GM19463 (cell line): ENCODE measurements around the gene FKBP4.
A peak's percentile ranks its signal among the peaks of the same experiment; 100 is the strongest.
"Not testable (repeated sequence)": the region's sequence is repeated elsewhere in the genome, so short reads cannot be mapped to it uniquely, and the experiment has no call there.

Source experiments
- ATAC-seq: cut with Tn5 transposase; IDR thresholded peaks from one replicate; pipeline ENCODE4 v1.9.1; 2021; ENCODE audit warnings: mild to moderate bottlenecking, moderate library complexity; ENCODE audit not compliant: unreplicated experiment

FKBP4 gene

DNA sequence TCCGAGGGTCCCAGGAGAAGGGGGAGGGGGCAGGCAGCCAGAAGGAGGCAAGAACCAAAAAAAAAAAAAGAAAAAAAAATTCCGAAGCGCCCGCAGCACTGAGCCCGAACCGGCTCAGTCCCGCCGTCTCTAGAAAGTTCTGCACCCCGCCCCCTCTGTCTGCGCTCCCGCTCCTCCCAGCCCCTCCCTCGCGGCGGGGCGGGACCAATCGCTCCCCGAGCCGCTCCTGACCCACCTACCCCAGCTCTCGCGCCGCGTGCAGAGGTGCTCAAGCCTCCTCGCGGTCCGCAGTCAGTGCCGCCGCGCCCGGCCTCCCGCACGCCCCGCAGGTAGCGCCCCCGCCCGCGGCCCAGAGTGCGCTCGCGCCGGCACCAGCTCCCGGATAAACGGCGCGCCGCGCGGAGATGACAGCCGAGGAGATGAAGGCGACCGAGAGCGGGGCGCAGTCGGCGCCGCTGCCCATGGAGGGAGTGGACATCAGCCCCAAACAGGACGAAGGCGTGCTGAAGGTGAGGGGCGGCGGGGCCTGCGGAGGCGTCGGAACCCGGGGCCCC lies at the start of gene FKBP4:
FKBP4 (plus strand) TSS at position 235 of the 554 bp plus-strand sequence; CDS start at position 405, 170 bp downstream.
- peak; percentile 85 for ATAC-seq

DNA sequence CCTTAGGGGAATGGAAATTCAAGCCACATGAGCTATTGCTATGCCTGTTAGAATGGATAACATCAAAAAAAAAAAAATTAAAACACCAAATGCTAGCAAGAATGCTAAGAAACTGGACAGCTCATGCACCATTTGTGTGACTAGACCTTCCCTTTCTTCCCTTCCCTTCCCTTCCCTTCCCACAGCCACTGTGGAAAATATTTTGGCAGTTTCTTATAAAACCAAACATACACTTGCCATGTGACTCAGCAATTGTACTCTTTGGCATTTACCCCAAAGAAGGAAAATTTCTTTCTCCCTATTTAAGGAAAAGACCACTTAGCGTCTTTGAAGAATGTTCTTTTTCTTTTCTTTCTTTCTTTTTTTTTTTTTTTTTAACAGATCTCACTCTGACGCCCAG lies 49.1 kb upstream of the FKBP4 start:
- no peak for ATAC-seq

DNA sequence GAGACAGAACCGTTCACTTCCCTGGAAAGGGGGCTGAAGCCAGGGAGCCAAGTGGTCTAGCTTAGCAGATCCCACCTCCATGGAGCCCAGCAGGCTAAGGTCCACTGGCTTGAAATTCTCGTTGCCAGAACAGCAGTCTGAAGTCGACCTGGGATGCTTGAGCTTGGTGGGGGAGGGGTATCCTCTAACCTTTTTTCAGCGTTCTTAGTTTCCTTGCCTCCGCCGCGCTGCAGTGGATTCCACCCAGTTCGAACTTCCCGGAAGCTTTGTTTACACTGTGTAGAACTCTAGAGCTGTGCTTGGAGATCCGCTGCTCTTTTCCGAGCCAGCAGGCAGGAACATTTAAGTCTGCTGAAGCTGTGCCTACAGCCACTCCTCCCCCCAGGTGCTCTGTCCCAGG lies 45.2 kb upstream of the FKBP4 start:
- no peak for ATAC-seq

- ATAC-seq: no peak
Measured at GRCh38 chr12:2750185-2750584, 44.6 kb upstream of the FKBP4 start.

- no peak for ATAC-seq
Measured at GRCh38 chr12:2751230-2751629, 43.5 kb upstream of the FKBP4 start.

- ATAC-seq: no peak
Measured at GRCh38 chr12:2751686-2752085, 43.1 kb upstream of the FKBP4 start.

- ATAC-seq: no peak
Measured at GRCh38 chr12:2752676-2753371, 41.9 kb upstream of the FKBP4 start.

DNA sequence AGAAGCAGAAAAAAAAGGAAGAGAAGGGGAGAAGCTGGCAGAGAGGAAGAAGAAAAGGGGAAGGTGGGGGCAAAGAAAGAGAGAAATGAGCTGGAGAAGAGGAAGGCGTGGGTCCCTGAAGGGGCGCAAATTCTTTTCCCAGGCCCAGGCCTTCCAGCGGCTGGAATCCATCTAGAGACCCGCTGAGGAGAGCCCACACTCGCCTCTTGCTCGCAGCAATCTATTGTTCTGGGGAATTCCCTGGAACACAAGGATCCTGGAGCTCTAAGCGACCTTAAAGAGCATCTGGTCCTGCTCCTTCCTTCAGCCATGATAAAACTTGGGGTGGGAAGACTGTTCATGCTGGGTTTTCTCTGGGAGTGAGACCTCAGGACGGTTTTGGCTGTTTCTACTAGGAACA lies 41.2 kb upstream of the FKBP4 start:
- no peak for ATAC-seq

- ATAC-seq: no peak
Measured at GRCh38 chr12:2754208-2754607, 40.6 kb upstream of the FKBP4 start.

DNA sequence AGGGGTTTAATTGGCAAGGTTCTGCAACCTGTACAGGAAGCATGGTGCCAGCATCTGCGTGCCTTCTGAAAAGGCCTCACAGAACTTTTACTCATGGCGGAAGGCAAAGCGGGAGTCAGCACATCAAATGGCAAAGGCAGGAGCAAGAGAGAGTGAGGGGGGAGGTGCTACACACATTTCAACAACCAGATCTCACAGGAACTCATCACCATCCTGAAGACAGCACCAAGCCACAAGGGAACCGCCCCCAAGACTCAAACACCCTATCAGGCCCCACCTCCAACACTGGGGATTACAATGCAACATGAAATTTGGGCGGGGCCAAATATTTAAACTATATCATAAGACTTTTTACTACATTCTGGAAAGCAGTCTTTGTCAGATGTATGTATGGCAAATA lies 38.0 kb upstream of the FKBP4 start:
- no peak for ATAC-seq

- ATAC-seq: no peak
Measured at GRCh38 chr12:2759733-2760132, 35.0 kb upstream of the FKBP4 start.

GRCh38 chr12:2764398-2764797 lies 30.4 kb upstream of the FKBP4 start:
- ATAC-seq: no peak

- ATAC-seq: no peak
Measured at GRCh38 chr12:2765052-2765451, 29.7 kb upstream of the FKBP4 start.

GRCh38 chr12:2765608-2766007 lies 29.2 kb upstream of the FKBP4 start:
- no peak for ATAC-seq

DNA sequence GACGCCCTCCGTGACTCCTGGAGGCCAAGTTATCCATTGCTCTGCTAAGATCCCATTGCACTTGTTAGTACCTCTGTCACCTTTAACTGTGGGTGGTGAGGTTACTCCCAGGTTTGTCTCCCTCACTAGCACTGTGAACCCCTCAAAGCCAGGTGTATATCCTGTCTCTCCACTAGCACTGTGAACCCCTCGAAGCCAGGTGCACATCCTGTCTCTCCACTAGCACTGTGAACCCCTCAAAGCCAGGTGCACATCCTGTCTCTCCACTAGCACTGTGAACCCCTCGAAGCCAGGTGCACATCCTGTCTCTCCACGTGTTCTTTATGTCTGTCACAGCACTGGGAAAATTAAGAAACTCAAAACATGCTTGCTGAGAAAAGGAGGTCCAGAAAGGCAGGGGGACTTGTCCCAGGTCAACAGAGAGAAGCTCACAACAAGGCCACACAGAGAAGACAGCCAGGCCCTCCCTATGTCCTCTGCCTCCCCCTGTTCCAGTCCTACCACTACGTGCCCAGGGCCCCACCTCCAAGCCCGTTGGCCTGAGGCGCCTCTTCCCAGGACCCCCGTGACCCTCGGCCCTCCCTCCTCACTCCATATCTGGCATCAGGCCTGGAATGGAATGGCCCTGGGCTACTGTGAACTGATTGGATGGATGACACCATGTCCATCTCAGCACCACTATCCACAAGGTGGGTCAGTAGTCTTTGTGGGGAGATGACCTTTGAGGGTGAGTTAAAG lies 26.4 kb upstream of the FKBP4 start:
- no peak for ATAC-seq

DNA sequence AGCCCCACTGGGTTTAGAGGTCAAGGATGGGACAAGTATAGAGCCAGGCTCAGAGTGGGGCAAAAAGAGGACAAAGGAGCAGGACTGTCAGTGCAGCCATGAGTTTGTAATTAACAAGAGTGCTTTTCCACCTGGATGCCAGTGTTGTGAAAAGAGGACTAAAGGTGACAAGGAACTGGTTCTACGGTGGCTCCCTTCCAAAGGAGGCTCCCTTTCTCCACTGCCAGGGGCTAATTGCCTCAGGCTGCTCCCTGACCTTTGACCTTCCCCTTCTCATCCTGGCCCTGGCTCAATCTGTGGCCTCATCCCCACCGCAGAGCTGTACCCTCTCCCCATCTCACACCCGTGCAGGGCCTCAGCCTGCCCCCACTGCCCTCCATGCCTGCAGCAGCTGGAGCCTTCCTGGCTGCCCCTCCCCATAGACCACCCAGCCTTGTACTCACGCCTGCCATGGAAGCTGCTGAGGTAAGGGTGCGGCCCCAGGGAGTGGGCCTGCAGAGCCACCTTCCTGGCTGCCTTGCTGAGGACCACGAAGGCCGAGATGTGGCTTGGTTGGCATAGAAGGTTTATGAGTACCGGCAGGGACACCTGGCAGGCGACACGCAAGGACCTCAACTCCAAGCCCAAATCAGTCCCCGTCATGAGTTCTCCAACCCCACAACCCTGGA lies 24.8 kb upstream of the FKBP4 start:
- ATAC-seq: no peak

GRCh38 chr12:2770544-2770943 lies 24.2 kb upstream of the FKBP4 start:
- not testable (repeated sequence) for ATAC-seq

GRCh38 chr12:2772370-2772769 lies 22.4 kb upstream of the FKBP4 start:
- ATAC-seq: no peak

GRCh38 chr12:2773199-2773875 lies 21.4 kb upstream of the FKBP4 start:
- no peak for ATAC-seq

DNA sequence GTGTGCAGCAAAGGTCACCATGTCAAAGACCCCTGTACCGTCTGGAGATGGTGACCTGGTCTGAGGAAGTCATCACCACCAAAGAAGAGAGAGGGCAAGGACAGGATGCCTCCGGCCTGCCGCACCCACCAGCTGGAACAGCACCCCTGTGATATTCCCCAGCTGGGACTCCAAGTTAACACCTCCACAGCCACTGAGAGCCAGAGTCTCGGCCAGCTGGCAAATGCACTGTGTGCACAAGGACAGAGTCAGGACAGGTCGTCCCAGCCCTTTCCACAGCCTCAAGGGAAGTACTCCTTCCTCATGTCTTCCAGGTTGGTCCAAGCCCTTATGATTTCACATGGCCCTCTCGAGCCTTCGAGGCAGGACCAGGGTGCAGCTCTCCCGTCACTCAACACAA lies 19.3 kb upstream of the FKBP4 start:
- ATAC-seq: no peak

DNA sequence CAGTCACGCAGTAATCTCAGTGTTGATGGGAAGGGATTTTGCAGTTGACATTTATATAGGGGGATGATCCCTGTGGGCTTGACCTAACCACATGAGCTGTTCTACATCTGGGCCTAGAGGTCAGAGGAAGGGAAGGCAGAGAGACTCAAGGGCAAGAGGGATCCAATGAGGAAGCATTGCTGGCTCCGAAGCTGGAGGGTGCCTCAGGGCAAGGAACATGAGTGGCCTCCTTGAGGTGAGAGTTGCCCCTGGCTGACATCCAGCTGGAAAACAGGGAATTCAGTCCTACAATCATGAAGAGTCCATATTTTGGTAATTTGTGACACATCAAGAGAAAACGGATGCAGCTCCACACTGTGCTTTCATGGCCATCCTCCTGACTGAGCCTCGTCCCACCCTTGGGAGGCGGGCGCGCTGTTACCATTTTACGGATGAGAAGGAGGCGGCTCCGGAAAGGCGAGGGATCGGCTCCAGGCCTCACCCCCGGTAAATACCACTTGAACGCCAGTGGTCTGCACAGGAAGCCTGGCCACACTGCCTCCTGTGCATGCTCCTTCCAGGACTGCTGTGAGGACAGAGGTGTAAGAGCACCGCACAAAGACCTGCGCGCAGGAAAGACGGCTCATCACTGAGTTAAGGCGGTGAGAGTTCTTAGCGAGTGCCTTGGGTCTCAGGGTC lies 18.5 kb upstream of the FKBP4 start:
- no peak for ATAC-seq
